Activated B cell treated with CpG ODN at 0.5 μM for 24 hours (primary cell): ENCODE results near the gene NDFIP1. TPM values are rescaled to one million over a fixed set of nuclear protein-coding genes. Genes with fewer than 3 reads are reported as not detected.

Experiments used
- ATAC-seq: fragments of 200-7000 bp; cut with Tn5 transposase; one replicate; pipeline ENCODE4 v1.10.0; 2021; ENCODE audit warnings: low read depth, mild to moderate bottlenecking, moderate library complexity
- CTCF ChIA-PET: fragments of 350-600 bp; sonication (Branson Sonifier 250); formaldehyde crosslinking; loops from one replicate; lab custom pipeline; 2021; ENCODE audit warnings: antibody characterized with exemption; lab: Charles Lee
- POLR2A ChIA-PET: fragments of 350-600 bp; sonication (Branson Sonifier 250); formaldehyde crosslinking; loops from one replicate; lab custom pipeline; 2021; ENCODE audit warnings: antibody characterized with exemption; lab: Charles Lee
- DNase-seq: peaks from one replicate; pipeline ENCODE4 v3.0.0; 2022
- H3K27ac Mint-ChIP-seq: one replicate; pipeline ENCODE4 v1.8.0; 2020; ENCODE audit warnings: mixed read lengths
- H3K27me3 Mint-ChIP-seq: one replicate; pipeline ENCODE4 v1.8.0; 2021; ENCODE audit warnings: mixed read lengths
- H3K36me3 Mint-ChIP-seq: one replicate; pipeline ENCODE4 v1.8.0; 2021; ENCODE audit warnings: low read depth, mixed read lengths
- H3K4me1 Mint-ChIP-seq: one replicate; pipeline ENCODE4 v1.8.0; 2021; ENCODE audit warnings: mixed read lengths
- H3K4me3 Mint-ChIP-seq: one replicate; pipeline ENCODE4 v1.8.0; 2020; ENCODE audit warnings: mild to moderate bottlenecking, mixed read lengths
- H3K9me3 Mint-ChIP-seq: one replicate; pipeline ENCODE4 v1.8.0; 2020; ENCODE audit warnings: mixed read lengths
- CTCF ChIP-seq: fragments of 200-600 bp; IDR thresholded peaks from one replicate; pipeline ENCODE4 v1.8.0; 2022; ENCODE audit warnings: antibody characterized with exemption, mild to moderate bottlenecking
- intact Hi-C: fragments of 100-400 bp; cut with micrococcal nuclease; formaldehyde crosslinking; loops from one replicate; pipeline ENCODE4 v1.15.1; 2024
- total RNA-seq: library from RNA; stranded (reverse); gene quantifications from 2 replicates; pipeline ENCODE4 v1.2.3, GENCODE V29; 2022

Gene NDFIP1
- total RNA-seq, 1 donor from 2014 or later: 24.2 TPM

GRCh38 chr5:142069606-142070399 lies 38.8 kb upstream of the NDFIP1 start:
- POLR2A ChIA-PET: no interaction called here
- H3K4me1 Mint-ChIP-seq: no peaks in the 10 kb centered on the region
- no peaks in the 10 kb centered on the region for H3K9me3 Mint-ChIP-seq
- no peak for ATAC-seq
- DNase-seq: no peak
- H3K27ac Mint-ChIP-seq: no peak overlapping the region
- no peak overlapping the region for H3K4me3 Mint-ChIP-seq
- peaks cover 26% of the 10 kb centered on the region for H3K27me3 Mint-ChIP-seq
- TF ChIP-seq CTCF: no peak
- intact Hi-C loops: no loop called here
- CTCF ChIA-PET: no interaction called here
- no peaks in the 10 kb centered on the region for H3K36me3 Mint-ChIP-seq

- Mint-ChIP-seq H3K4me1 (no peaks in the 10 kb centered on the region), H3K9me3 (no peaks in the 10 kb centered on the region), H3K27ac (no peak overlapping the region), H3K36me3 (no peaks in the 10 kb centered on the region), H3K4me3 (no peak overlapping the region), H3K27me3 (peaks cover 25% of the 10 kb centered on the region)
- ATAC-seq: no peak
- no peak for TF ChIP-seq CTCF
- ChIA-PET CTCF (no interaction called here), POLR2A (no interaction called here)
- no peak for DNase-seq
- intact Hi-C loops: no loop called here
Measured at GRCh38 chr5:142070734-142071133, 37.8 kb upstream of the NDFIP1 start.

- Mint-ChIP-seq H3K9me3 (no peaks in the 10 kb centered on the region), H3K27me3 (peaks cover 16% of the 10 kb centered on the region), H3K4me3 (no peak overlapping the region), H3K27ac (no peak overlapping the region), H3K36me3 (no peaks in the 10 kb centered on the region), H3K4me1 (no peaks in the 10 kb centered on the region)
- ChIA-PET POLR2A (no interaction called here), CTCF (no interaction called here)
- intact Hi-C loops: no loop called here
- no peak for TF ChIP-seq CTCF
- DNase-seq: no peak
- ATAC-seq: no peak
Measured at GRCh38 chr5:142072488-142072887, 36.1 kb upstream of the NDFIP1 start.

GRCh38 chr5:142073362-142073988 lies 35.1 kb upstream of the NDFIP1 start:
- Mint-ChIP-seq H3K27ac (no peak overlapping the region), H3K9me3 (no peaks in the 10 kb centered on the region), H3K4me3 (no peak overlapping the region), H3K36me3 (no peaks in the 10 kb centered on the region), H3K27me3 (peaks cover 12% of the 10 kb centered on the region), H3K4me1 (no peaks in the 10 kb centered on the region)
- intact Hi-C loops: no loop called here
- POLR2A ChIA-PET: interaction anchor here (0.6 kb wide), 1 partner anchor 35 kb away, joined by 7 read pairs; no protein-coding TSS in a partner anchor
- ATAC-seq: no peak
- CTCF ChIA-PET: no interaction called here
- DNase-seq: no peak
- no peak for TF ChIP-seq CTCF

GRCh38 chr5:142074006-142074405 lies 34.6 kb upstream of the NDFIP1 start:
- intact Hi-C loops: no loop called here
- Mint-ChIP-seq H3K4me3 (no peak overlapping the region), H3K27ac (no peak overlapping the region), H3K27me3 (peaks cover 12% of the 10 kb centered on the region), H3K9me3 (no peaks in the 10 kb centered on the region), H3K4me1 (no peaks in the 10 kb centered on the region), H3K36me3 (no peaks in the 10 kb centered on the region)
- ATAC-seq: no peak
- CTCF ChIA-PET: no interaction called here
- POLR2A ChIA-PET: no interaction called here
- TF ChIP-seq CTCF: no peak
- DNase-seq: no peak
